HG02970 (cell line): ENCODE results near the gene TSPAN18.

Experiments
- ATAC-seq: cut with Tn5 transposase; IDR thresholded peaks from one replicate; pipeline ENCODE4 v1.9.1; 2021; ENCODE audit warnings: mild to moderate bottlenecking, moderate library complexity, moderate number of reproducible peaks; ENCODE audit not compliant: unreplicated experiment, low FRiP score

TSPAN18 gene

GRCh38 chr11:44815917-44816456 is 89.2 kb downstream of the TSPAN18 start:
- ATAC-seq, result no peak

GRCh38 chr11:44816761-44817160 is 90.0 kb downstream of the TSPAN18 start:
- ATAC-seq, result no peak

GRCh38 chr11:44817207-44817949 is 90.6 kb downstream of the TSPAN18 start:
- no peak for ATAC-seq

- no peak for ATAC-seq
Observed at GRCh38 chr11:44818110-44818509, 91.3 kb downstream of the TSPAN18 start.

- no peak for ATAC-seq
Observed at GRCh38 chr11:44819346-44819745, 92.6 kb downstream of the TSPAN18 start.

GRCh38 chr11:44822369-44822768 is 95.6 kb downstream of the TSPAN18 start:
- no peak for ATAC-seq

GRCh38 chr11:44823006-44823405 is 96.2 kb downstream of the TSPAN18 start:
- ATAC-seq, result no peak

GRCh38 chr11:44823868-44824267 is 97.1 kb downstream of the TSPAN18 start:
- no peak for ATAC-seq

GRCh38 chr11:44824300-44824704 is 97.5 kb downstream of the TSPAN18 start:
- ATAC-seq, result no peak

- ATAC-seq, result no peak
Observed at GRCh38 chr11:44825058-44825785, 98.5 kb downstream of the TSPAN18 start.

- ATAC-seq, result no peak
Observed at GRCh38 chr11:44826922-44827643, 100.3 kb downstream of the TSPAN18 start.

GRCh38 chr11:44828296-44828695 is 101.5 kb downstream of the TSPAN18 start:
- no peak for ATAC-seq

- no peak for ATAC-seq
Observed at GRCh38 chr11:44829838-44830237, 103.1 kb downstream of the TSPAN18 start.

- no peak for ATAC-seq
Observed at GRCh38 chr11:44831605-44832394, 105.0 kb downstream of the TSPAN18 start.

GRCh38 chr11:44832452-44832851 is 105.7 kb downstream of the TSPAN18 start:
- ATAC-seq, result no peak

- ATAC-seq, result no peak
Observed at GRCh38 chr11:44833221-44833876, 106.6 kb downstream of the TSPAN18 start.

GRCh38 chr11:44833877-44834452 is 107.2 kb downstream of the TSPAN18 start:
- no peak for ATAC-seq

- ATAC-seq, result no peak
Observed at GRCh38 chr11:44834846-44835245, 108.1 kb downstream of the TSPAN18 start.

GRCh38 chr11:44835296-44835695 is 108.5 kb downstream of the TSPAN18 start:
- no peak for ATAC-seq
